GM18907 (cell line): ENCODE measurements around the gene MAST4.

Experiments
- ATAC-seq: cut with Tn5 transposase; IDR thresholded peaks from one replicate; pipeline ENCODE4 v1.9.1; 2021; ENCODE audit warnings: mild to moderate bottlenecking, moderate library complexity; ENCODE audit not compliant: unreplicated experiment

MAST4 gene

DNA sequence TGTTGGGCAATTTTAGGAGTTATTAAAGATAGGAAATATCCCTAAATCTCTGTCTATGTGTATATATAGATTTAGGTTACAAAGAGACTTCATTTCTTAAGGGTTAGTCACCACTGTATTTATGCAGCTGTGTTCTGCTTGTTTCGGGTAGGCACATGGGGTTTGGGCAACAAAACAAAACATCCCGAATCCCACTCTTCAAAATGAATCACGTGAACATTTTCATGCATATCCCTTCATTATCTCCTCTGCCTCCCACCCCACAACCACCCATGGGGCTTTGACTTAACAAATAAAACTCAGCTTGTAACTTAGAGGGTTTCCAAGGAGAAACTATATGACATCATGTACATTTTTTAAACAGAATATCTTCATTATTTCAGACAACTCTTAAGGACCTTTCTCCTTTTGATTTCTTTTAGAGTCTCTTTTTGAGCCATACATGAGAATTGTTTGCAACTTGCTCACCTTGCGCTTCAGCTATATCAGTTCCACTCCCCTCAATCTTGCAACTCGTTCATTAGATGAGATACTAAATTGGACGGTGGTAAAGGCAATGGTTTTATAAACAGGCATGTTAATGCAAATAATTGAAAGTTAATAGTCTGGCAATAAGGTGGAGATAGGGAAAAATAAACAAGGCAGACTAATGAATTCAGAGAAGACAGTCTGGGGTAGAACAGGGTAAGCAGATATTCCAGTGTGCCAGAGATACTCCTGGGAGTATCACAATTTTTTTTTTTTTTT, 463.7 kb downstream of the MAST4 start:
- no peak for ATAC-seq

DNA sequence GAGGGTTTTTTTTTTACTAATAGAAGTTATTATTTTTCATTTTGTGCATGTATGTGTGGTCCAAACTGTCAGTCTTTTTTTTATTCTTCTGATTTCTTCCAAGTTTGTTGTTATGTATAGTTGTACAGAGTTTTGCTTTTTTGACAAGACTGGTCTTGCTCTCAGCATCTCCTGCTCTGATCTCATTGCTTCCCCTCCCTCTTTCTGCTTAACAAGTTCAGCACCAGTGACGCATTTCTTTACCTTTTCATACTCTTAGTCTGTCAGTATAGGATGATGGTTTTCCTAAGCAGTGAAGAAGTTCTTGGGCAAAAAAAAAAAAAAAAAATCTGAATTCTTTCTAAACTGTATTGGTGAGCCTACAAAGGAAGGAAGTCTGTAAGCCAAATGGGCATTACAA, 465.3 kb downstream of the MAST4 start:
- no peak for ATAC-seq

DNA sequence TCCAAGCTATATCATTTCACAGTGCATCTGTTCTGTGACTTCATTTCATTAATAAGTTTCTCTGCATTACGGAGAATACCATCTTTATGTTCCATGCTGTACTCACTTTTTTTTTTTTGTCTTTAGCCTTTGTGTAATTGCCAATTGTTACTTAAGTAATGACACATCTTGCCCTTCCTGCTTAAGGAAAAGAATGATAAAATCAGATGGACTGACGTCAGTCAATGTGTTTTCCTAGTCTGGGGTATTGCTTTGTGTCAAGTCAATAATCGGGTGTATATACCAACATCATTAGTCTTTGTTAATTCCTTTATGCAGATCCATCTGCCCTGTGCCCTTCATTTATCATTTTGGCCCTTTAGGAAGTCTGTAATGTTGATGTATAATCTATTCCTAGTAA, 466.9 kb downstream of the MAST4 start:
- no peak for ATAC-seq

- ATAC-seq = no peak
Observed at GRCh38 chr5:67063791-67064190, 467.6 kb downstream of the MAST4 start.

- ATAC-seq = no peak
Observed at GRCh38 chr5:67065237-67065636, 469.0 kb downstream of the MAST4 start.

- no peak for ATAC-seq
Observed at GRCh38 chr5:67065696-67066095, 469.5 kb downstream of the MAST4 start.

GRCh38 chr5:67066815-67067214, 470.6 kb downstream of the MAST4 start:
- no peak for ATAC-seq

DNA sequence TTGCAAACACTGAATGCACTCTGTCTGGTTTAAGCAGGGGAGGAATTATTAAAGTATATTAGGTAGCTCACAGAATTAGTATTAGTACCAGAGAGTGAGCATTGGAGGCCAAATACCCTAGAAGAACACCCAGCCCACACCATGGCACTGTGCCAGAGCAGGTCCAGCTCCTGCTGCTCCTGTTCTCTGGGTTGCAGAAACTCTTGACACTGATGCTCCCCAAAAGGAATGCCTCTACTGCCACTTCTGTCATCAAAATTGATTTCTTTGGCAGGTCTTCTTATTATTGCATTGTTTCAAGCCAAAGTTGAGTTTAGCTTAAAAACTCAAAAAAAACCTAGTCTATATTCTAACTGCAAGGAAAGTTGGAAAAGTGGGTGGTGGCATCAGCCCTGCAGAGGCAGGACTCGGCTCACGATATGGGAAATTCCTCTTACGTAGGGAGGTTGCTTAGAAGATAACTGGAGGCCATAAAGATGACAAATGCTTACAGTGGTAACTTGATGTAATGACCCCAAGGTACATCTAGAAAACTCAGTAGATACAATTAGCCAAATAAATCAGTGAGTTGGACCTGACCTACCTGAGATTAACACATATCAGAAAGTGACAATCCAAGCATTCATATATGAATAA, 477.0 kb downstream of the MAST4 start:
- no peak for ATAC-seq

- ATAC-seq = no peak
Observed at GRCh38 chr5:67077296-67077695, 481.1 kb downstream of the MAST4 start.

DNA sequence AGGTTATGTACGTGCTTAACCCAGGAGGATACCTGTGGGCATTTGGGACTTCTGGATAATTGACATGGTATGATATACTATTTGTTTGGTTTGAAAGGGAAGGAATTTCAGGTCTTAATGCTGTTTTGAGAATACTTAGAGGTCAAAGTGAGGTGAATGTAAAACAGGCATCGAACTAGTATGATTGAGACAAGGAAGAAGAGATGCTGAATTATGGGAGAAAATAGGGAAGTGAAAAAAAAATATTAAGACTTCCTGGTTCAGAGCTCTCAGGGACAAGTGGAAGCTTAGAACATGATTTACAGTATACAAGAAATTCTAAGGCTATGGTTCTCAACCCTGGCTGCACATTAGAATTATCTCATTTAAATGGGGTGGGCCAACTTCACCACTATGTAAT, 485.1 kb downstream of the MAST4 start:
- ATAC-seq = no peak

DNA sequence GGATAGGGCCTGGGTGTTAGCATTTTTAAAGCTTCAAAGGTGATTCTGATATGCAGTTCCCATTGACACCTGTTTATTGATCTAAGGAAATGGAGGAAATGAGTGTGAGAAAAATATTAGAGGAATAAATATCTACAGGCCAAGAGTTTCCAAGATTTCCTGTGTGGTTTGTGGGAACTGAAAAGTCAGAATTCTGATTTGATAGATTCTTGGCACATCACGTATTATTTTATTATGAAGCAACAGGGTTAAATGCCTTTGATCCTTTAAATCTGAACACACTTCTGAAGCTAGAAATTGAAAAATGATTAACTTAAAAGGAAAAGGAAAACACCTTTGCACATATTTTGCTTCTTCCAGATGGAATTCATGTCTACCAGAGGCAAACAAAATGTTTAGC, 486.7 kb downstream of the MAST4 start:
- no peak for ATAC-seq

DNA sequence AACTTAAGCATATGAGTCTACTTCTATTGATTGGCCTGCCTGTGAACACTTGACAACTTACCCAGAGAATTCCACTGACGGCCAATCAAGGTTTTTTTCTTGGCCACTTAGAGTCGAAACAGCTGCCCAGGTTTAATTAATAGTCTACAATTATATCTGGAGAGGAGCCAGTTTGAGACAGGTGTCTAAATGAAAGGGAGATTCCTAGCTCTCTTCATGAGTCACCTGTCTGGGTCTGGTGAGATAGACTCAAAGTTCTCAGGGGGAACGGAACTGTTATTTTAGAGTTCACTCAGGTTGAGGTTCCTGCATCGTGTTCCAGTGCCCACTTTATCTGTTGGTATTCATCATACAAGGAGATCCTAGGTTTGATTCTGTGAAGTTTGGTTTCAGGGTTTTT, 489.4 kb downstream of the MAST4 start:
- no peak for ATAC-seq

DNA sequence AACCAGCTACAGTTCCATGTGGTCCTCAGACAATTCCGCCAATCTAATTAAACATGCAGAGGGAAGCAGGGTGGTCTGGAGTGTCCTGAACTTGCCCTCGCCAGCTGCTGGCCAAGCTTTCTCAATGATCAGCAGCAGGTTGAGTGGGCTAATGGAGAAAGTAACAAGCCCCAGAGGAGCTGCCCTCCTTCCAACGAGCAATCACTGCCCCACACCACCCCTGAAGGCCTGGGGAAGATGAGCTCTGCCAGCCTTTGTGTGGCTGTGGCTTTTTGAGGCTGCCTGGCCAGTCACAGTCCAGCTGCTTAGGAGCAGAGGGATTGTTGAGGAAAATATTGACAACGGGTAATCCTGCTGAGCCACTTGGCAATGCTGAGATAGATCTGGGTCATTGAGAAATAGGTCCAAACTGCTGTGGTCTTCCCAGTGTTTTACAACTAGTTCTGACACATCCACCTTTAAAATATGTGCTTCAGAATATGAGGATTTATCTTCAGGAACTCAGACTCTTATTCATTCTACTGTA, 493.1 kb downstream of the MAST4 start:
- no peak for ATAC-seq

DNA sequence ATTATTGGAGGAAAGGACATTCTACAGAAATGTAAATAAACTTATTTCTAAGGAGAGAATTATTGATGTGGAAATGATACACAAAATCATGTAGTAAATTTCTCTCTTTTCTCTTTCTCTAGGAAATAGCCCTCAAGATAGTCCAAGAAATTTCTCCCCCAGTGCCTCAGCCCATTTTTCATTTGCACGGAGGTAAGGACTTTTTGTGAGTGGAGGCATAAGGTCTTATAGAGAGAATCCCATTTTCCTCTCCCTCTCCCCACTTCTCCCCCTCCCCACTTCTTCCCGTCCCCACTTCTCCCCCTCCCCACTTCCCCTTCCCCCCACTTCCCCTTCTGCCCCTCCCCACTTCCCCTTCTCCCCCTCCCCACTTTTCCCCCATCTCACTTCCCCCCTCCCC, 493.8 kb downstream of the MAST4 start:
- ATAC-seq = no peak

- ATAC-seq = no peak
Observed at GRCh38 chr5:67090593-67090992, 494.4 kb downstream of the MAST4 start.

DNA sequence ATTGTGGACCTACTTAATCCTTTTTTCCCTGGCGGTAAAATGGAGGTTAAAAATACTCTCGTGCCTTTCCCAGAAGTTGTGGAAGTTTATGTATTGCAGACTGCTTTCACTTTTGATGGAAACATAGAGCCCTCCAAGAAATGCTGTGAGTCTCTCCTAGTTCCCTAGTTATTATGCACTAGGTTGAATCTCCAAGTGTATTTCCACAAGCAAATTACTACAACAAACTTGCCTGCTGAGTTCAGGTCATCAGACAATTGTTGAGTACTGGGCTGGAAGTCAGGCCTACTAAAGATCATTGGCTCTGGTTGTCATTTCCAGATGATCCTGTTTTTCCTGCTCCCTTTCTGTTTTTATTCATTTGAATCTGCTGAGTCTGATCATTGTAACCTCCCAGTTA, 496.3 kb downstream of the MAST4 start:
- no peak for ATAC-seq

DNA sequence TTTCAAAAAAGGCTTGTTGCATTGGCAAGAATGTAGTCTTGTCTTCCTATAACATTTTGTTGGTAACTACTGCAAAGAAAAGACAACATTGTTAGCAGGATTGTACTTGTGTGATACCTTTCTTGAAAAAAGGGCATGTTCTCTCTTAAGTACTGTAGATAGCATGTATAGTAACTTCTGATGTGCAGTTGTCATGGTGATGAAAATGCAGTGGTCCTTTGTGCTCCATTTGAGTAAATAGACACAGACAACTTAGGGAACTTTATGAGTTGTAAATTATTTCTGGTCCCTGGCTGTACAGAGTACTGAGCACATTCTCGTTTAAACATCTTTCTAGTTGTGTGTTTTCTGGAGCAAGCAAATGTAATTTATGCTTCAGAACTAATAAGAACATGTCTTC, 497.1 kb downstream of the MAST4 start:
- no peak for ATAC-seq

GRCh38 chr5:67094476-67095300, 498.5 kb downstream of the MAST4 start:
- ATAC-seq = no peak

DNA sequence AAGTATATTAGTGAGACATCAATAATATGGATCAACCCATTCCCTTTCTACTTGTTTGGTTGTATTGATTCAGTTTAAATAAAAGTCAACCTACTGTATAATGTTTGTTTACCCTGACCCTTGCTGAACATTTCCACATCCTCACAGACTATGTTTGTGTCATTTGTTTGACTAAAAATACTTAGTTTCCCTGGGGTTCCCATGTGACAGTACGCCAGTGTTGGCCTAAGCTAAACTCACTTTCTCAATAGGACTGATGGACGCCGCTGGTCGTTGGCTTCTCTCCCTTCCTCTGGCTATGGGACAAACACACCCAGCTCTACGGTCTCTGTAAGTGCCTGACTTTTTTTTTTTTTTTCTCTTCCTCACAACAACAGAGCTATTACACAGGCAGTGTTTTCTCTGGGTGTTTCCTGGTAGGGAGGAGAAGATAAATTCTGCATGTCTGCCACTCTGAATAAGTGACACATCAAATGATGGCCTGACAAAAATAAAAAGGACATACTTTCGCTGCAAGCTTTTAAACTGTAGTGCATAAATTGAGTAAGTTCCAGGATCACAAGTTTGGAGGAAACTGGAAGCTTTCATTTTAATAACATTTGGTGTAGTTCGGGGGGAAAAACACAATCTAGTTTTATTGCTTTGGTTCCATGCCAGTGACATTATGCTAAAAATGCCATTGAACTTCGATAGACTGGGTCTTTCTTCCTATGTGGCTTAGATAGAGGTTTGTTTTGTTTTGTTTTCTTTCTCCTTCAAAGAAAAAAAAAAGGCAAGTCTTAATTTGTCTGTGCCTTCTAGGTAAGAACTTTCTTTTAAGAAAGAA, 499.4 kb downstream of the MAST4 start:
- ATAC-seq = no peak

GRCh38 chr5:67098656-67099055, 502.5 kb downstream of the MAST4 start:
- ATAC-seq = no peak

- ATAC-seq = no peak
Observed at GRCh38 chr5:67100301-67100700, 504.1 kb downstream of the MAST4 start.
